IPS-15b (cell line): ENCODE data around the gene PGLYRP4.

Experiments
- H3K27me3 ChIP-seq: one replicate; pipeline ENCODE4 v1.6.1; 2013; ENCODE audit warnings: low read length; ENCODE audit not compliant: control insufficient read depth, insufficient read depth
- H3K36me3 ChIP-seq: one replicate; pipeline ENCODE4 v1.6.1; 2013; ENCODE audit warnings: low read length; ENCODE audit not compliant: control insufficient read depth, insufficient read depth
- H3K4me1 ChIP-seq: one replicate; pipeline ENCODE4 v1.6.1; 2013; ENCODE audit warnings: mild to moderate bottlenecking, low read length; ENCODE audit not compliant: control insufficient read depth, insufficient read depth
- H3K4me3 ChIP-seq: one replicate; pipeline ENCODE4 v1.5.1; 2013; ENCODE audit warnings: low read depth, low read length
- H3K9ac ChIP-seq: one replicate; pipeline ENCODE4 v1.6.1; 2013; ENCODE audit warnings: low read depth, mild to moderate bottlenecking, low read length
- H3K9me3 ChIP-seq: one replicate; pipeline ENCODE4 v1.6.1; 2013; ENCODE audit warnings: mild to moderate bottlenecking, low read length; ENCODE audit not compliant: control insufficient read depth, insufficient read depth

Gene PGLYRP4, protein sequence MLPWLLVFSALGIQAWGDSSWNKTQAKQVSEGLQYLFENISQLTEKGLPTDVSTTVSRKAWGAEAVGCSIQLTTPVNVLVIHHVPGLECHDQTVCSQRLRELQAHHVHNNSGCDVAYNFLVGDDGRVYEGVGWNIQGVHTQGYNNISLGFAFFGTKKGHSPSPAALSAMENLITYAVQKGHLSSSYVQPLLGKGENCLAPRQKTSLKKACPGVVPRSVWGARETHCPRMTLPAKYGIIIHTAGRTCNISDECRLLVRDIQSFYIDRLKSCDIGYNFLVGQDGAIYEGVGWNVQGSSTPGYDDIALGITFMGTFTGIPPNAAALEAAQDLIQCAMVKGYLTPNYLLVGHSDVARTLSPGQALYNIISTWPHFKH

DNA sequence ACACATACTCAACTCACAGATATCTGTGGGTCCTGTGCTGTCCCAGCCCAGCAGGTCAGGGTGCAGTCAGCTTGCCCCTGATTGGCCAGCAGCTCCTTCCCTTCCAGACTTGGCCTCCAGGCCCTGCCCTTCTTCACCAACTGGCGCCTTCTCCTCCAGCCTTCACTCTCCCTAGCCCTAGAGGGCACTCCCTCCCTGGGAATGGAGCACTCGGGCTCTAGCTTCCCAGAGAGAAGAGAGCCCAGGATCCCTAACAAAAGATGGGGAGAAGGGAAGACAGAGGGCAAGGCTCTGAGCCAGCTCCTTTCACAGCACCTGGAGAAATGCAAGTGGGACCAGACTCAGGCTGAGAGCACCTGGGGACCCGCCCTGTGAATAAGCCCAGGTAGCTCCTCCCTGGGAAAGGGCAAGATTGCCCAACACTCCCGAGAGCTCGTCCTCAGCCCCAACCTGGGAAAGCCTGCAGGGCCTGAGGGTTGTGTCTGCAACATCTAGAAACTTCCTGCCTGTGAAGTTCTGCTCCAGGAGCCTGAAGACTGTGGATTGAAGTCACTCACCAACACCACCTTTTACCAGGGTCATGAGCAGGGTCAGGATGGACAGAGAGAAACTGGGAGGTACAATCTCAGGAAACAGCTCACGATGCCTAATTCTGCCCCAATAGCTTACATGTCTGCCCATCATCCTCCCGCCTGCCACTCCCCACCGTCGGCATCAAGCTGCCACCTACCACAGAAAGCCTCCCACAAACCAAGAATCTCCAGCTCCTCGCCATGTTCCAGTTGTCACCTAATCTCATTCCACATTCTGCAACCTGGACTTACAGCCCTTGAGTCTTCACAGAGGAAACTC is at the start of gene PGLYRP4:
Gene PGLYRP4, minus strand, starts transcription at position 331 of the 852 bp plus-strand sequence. CDS start 909 bp downstream, outside the sequence.
- Histone ChIP-seq H3K9ac (no peak within 1 kb of the TSS), H3K36me3 (no peaks in the 10 kb centered on the region), H3K4me1 (no peaks in the 10 kb centered on the region), H3K27me3 (peaks cover 4% of the 10 kb centered on the region), H3K4me3 (no peak within 1 kb of the TSS), H3K9me3 (no peaks in the 10 kb centered on the region)

DNA sequence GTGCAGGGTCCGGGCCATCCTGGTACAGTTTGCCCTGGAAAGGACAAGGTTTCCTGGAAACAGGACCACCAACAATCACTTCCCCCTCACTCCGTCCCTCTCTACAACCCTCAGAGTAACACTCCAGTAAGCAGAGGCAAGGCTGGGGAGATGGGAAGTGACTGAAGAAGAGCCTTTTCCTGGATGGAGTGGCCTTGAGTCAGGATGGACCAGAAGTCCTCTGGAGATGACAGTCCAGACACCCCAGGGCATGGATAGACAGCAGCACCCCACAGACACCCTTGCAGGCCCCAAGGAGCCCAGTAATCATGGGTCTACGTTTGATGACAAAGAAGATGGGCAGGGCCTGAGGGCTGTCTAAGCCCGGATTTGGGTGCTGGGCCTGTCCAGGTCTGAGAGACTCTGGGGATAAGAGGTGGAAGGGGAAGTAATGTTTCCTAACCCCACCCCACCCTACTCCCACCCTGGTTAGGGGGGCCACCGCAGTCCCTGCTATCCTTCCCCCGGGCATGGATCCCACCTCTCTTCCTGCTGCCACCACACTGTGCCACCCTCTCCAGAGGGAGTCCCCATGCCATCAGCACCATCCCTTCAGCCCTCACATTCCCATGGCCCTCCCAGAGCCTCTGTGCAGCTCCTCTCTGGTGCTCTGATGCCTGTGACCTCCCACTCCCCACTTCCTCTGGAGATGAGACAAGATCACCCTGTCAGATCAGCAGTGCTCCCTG is 49.4 kb upstream of the PGLYRP4 start:
- no peaks in the 10 kb centered on the region for H3K27me3 ChIP-seq
- H3K4me1 ChIP-seq: no peaks in the 10 kb centered on the region
- H3K4me3 ChIP-seq: no peak overlapping the region
- no peaks in the 10 kb centered on the region for H3K9me3 ChIP-seq
- H3K36me3 ChIP-seq: no peaks in the 10 kb centered on the region
- H3K9ac ChIP-seq: no peak overlapping the region

DNA sequence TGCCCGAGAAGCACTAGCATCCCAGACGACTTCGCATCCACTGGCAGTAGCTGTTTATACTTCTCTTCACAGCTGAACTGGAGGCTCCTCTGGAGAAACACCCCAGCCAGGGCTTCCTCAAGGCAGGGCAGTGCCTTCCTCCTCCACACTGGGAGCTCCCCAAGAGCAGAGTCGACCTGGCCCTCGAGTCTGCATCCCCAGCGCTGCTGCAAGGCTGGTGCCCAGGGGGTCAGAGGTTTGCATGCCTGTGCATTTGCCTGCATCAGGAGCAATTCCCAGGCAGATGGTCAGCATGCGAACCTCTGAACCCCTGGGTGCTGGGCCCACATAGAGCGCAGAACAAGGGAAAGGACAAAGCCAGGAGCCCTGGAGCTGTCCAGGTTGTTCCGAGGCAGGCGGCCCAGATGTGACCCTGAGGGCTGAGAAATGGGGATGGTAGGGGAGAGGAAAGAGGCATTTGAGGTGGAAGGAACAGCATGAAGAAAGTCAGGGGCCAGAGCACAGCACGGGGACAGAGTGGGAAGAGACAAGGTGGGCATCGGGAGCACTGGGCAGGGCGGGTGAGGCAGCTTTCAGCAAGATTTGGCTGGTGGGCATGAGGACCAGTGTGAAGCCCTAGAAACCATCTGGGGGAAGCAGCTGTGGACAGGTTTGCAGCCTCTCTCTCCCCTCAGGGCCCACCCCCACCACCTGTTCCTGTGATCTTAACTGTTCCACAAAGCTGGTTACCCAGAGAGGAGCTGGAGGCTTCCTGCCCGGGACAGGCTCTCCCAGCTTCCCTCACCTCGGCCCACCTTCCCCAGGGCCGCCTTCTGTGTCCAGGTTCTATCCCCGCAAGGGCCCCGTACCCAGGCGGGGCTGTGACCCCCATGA is 48.6 kb upstream of the PGLYRP4 start:
- Histone ChIP-seq H3K36me3 (no peaks in the 10 kb centered on the region), H3K9ac (no peak overlapping the region), H3K27me3 (no peaks in the 10 kb centered on the region), H3K9me3 (no peaks in the 10 kb centered on the region), H3K4me1 (no peaks in the 10 kb centered on the region), H3K4me3 (no peak overlapping the region)

DNA sequence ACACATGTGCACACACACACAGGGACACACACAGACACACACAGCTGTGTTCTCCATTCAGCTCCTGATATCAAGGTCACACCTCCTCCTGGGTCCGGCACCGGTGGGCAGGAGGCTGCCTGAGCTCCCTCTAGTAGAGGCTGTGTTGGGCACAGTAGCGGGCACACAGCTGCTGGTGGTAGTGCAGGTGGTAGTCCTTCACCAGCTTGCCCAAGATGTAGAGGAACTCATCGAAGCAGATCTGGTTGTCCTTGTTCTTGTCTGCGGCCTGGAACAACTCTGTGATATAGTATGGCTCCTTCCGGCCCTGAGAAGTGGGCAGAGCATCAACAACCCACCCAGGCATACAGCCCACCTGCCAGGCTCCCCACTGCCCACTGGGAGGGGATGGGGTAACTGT is 47.8 kb upstream of the PGLYRP4 start:
- H3K4me1 ChIP-seq: no peaks in the 10 kb centered on the region
- no peaks in the 10 kb centered on the region for H3K27me3 ChIP-seq
- H3K9me3 ChIP-seq: no peaks in the 10 kb centered on the region
- H3K4me3 ChIP-seq: no peak overlapping the region
- no peaks in the 10 kb centered on the region for H3K36me3 ChIP-seq
- H3K9ac ChIP-seq: no peak overlapping the region

DNA sequence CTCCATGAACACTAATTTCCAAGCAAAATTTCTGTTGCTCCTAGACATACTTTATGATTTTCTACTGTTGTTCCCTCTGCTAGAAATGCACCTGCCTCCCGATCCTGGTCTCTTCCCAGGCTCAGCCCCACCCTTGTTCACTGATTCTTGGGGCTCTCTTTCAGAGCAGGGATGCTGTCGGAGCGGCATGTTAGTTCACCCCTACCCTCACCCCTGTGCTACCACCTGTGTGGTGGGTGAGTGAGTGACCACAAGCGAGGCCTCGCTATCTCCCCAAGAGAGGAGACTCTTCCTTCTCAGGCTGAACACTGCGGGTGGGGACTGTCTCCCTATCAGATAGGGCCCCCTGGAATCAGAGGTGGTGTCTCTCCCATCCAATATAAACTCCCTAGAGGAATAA is 47.1 kb upstream of the PGLYRP4 start:
- H3K9me3 ChIP-seq: no peaks in the 10 kb centered on the region
- H3K36me3 ChIP-seq: no peaks in the 10 kb centered on the region
- H3K9ac ChIP-seq: no peak overlapping the region
- no peaks in the 10 kb centered on the region for H3K27me3 ChIP-seq
- H3K4me1 ChIP-seq: no peaks in the 10 kb centered on the region
- H3K4me3 ChIP-seq: no peak overlapping the region

DNA sequence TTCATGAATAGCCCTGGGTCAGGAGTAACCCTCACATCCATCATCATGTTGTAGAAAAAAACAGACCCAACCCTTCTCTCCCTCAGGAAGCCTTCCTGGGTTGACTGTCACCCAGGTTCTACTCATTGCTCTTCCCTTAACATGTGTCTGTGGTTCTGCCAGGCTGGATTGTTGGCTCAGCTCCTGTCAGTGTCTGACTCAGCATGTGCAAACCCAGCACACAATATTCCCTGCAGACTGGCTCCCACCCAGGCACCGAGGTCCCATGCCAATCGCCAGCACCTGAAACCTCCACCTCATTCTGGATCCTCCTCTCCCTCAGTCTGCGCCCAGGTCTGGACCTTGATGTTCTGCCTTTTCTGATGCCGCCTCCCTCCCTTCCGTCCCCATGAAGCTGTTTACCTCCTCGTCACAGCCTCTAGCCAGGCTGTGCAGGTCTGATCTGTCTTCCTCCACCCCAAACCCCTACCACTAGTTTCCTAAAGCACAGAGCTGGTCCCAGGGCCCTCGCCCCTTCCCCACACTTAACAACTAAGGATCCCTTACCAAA is 46.6 kb upstream of the PGLYRP4 start:
- Histone ChIP-seq H3K4me3 (no peak overlapping the region), H3K4me1 (no peaks in the 10 kb centered on the region), H3K27me3 (no peaks in the 10 kb centered on the region), H3K9me3 (no peaks in the 10 kb centered on the region), H3K9ac (no peak overlapping the region), H3K36me3 (no peaks in the 10 kb centered on the region)

DNA sequence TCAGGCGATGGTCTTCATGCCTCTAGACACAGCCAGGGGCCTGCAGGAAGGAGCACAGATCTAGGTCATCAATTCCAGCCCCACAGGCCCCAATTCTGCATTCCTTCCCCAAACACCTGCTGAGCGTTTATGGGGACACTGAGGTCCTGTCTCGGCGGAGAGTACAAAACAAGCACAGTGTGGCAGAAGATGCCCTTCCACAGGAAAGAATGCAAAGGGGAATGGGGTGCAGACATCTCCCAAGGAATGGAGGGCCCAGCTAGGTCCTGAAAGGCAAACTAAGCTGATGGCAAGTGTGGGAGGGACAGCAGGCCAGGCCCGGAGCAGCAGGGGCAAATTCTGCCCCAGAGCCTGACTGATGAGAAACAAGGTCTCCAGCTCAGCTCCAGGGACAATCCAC is 45.8 kb upstream of the PGLYRP4 start:
- Histone ChIP-seq H3K4me1 (no peaks in the 10 kb centered on the region), H3K9me3 (no peaks in the 10 kb centered on the region), H3K9ac (no peak overlapping the region), H3K4me3 (no peak overlapping the region), H3K27me3 (no peaks in the 10 kb centered on the region), H3K36me3 (no peaks in the 10 kb centered on the region)

DNA sequence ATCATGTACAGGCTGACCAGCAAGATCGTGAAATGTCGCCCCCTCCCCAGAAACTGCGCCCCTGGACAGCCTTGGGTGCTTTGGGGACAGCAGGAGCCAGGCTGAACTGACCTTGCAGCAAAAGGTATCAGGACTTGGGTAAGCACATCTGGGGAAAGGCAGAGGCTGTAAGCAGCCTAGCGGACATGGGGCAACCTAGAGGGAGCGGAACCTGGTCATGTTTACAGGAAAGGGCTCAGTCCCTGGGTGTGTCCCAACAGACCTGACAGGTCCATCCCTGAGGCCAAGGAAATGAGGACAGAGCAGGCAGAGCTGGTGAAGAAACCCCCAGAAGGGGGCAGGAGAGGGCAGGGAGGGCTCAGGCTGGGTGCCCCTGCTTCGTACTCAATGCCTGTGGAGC is 45.3 kb upstream of the PGLYRP4 start:
- no peak overlapping the region for H3K4me3 ChIP-seq
- H3K4me1 ChIP-seq: no peaks in the 10 kb centered on the region
- no peaks in the 10 kb centered on the region for H3K9me3 ChIP-seq
- no peak overlapping the region for H3K9ac ChIP-seq
- H3K36me3 ChIP-seq: no peaks in the 10 kb centered on the region
- no peaks in the 10 kb centered on the region for H3K27me3 ChIP-seq

DNA sequence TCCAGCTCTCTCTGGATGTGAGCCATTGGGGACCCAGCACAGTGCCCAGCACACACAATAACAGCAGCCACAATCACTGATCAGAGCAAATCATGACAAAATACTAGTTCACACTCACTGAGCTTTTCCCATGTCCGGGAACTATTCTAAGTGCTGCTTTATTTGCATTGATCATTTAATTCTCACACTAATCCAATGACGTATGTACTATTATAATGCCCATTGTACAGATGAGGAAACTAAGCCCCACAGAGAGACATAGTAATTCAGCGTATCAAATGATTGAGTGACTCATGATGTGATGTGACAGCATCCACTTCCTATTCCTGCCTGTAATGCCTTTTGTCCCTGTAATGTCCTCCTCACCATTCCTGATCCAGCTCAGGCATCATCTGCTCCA is 44.2 kb upstream of the PGLYRP4 start:
- no peak overlapping the region for H3K4me3 ChIP-seq
- no peak overlapping the region for H3K9ac ChIP-seq
- peaks cover under 1% of the 10 kb centered on the region for H3K27me3 ChIP-seq
- no peaks in the 10 kb centered on the region for H3K9me3 ChIP-seq
- no peaks in the 10 kb centered on the region for H3K36me3 ChIP-seq
- H3K4me1 ChIP-seq: no peaks in the 10 kb centered on the region

DNA sequence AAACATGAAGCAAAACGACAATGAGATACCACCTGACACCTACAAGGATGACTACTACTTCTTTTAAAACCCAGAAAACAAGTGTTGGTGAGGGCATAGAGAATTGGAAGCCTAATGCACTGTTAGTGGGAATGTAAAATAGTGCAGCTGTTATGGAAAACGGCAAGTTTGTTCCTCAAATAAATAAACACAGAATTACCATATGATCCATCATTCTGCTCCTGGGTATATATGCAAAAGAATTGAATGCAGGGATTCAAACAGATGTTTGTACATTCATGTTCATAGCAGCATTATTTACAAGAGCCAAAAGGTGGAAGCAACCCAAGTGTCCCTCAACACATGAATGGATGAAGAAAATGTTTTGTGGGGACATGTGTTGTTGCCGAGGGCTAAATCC is 43.6 kb upstream of the PGLYRP4 start:
- Histone ChIP-seq H3K36me3 (no peaks in the 10 kb centered on the region), H3K27me3 (peaks cover 2% of the 10 kb centered on the region)

More for the DNA sequence above, 43.6 kb upstream of the PGLYRP4 start:
- Histone ChIP-seq H3K9ac (no peak overlapping the region), H3K4me3 (no peak overlapping the region), H3K4me1 (no peaks in the 10 kb centered on the region), H3K9me3 (no peaks in the 10 kb centered on the region)
